HL-60 (cell line): ENCODE data around the gene DOK1.

Experiments
- DNase-seq, 2 experiments: peaks; one replicate each; pipeline ENCODE4 v3.0.0-alpha.2; 2010 to 2020; ENCODE audit warnings: low read depth in 1 of 2, low spot score in 1 of 2
- H3K27ac ChIP-seq: fragments of 250-450 bp; sonication (Bioruptor Pico); replicated peaks from 2 replicates; pipeline ENCODE4 v1.5.1; 2020; ENCODE audit warnings: mild to moderate bottlenecking, moderate library complexity
- H3K27me3 ChIP-seq: fragments of 250-450 bp; sonication (Bioruptor Pico); 2 replicates; pipeline ENCODE4 v1.5.1; 2021; ENCODE audit warnings: mild to moderate bottlenecking, moderate library complexity; ENCODE audit not compliant: insufficient read depth, poor library complexity, severe bottlenecking
- H3K4me3 ChIP-seq: replicated peaks from 2 replicates; pipeline ENCODE4 v1.5.1; 2011; ENCODE audit warnings: mild to moderate bottlenecking, control low read depth, low read length; ENCODE audit not compliant: insufficient read depth
- CTCF ChIP-seq: IDR thresholded peaks from one replicate; pipeline ENCODE4 v1.5.1; 2011; ENCODE audit warnings: low read length, control low read depth, inconsistent platforms; ENCODE audit not compliant: insufficient read depth
- GABPA ChIP-seq: IDR thresholded peaks from 2 replicates; pipeline ENCODE4 v1.6.1; 2012; ENCODE audit warnings: low read depth
- POLR2AphosphoS5 ChIP-seq: IDR thresholded peaks from 2 replicates; pipeline ENCODE4 v1.6.1; 2012; ENCODE audit warnings: low read depth
- REST ChIP-seq: IDR thresholded peaks from 2 replicates; pipeline ENCODE4 v1.6.1; 2012; ENCODE audit warnings: low read depth; ENCODE audit not compliant: insufficient replicate concordance
- SPI1 ChIP-seq: IDR thresholded peaks from 2 replicates; pipeline ENCODE4 v1.6.1; 2012; ENCODE audit warnings: low read depth, mild to moderate bottlenecking, borderline replicate concordance

Gene DOK1

GRCh38 chr2:74587664-74588277 is 33.3 kb downstream of the DOK1 start:
- Histone ChIP-seq H3K27ac (0 out of 2 replicates have a peak overlapping the region, but pooled peaks have one; percentile 15), H3K4me3 (no peak overlapping the region), H3K27me3 (no peaks in the 10 kb centered on the region)
- TF ChIP-seq CTCF, result peak; percentile 57
- TF ChIP-seq SPI1, result no peak
- peak in 1 of 2 experiments; percentile 81 for DNase-seq

GRCh38 chr2:74588664-74589063 is 34.1 kb downstream of the DOK1 start:
- no peak overlapping the region for H3K4me3 ChIP-seq
- no peaks in the 10 kb centered on the region for H3K27me3 ChIP-seq
- no peak for DNase-seq
- H3K27ac ChIP-seq, result no peak overlapping the region
- TF ChIP-seq GABPA (no peak), CTCF (no peak), SPI1 (no peak), REST (no peak), POLR2AphosphoS5 (no peak)

- no peak overlapping the region for H3K4me3 ChIP-seq
- H3K27ac ChIP-seq, result no peak overlapping the region
- TF ChIP-seq CTCF, result no peak
- TF ChIP-seq POLR2AphosphoS5, result no peak
- TF ChIP-seq GABPA, result no peak
- TF ChIP-seq SPI1, result no peak
- DNase-seq, result no peak
- H3K27me3 ChIP-seq, result peaks cover 3% of the 10 kb centered on the region
These were observed 39.6 kb downstream of the DOK1 start for GRCh38 chr2:74593826-74594772.

DNA sequence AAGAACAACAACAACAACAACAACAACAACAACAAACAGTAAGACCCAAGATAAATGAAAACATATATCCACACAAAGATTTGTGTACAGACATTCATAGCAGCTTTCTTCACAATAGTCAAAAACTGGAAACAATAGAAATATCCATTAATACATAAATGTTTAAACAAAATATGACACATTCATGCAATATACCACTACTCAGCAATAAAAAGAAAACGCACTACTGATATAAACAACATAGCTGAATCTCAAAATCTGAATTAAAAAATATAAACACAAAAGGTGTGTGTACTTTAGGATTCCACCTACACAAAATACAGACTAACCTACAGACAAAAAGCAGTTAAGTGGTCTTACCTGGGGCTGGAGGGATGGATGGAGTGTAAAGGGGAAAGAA is 42.1 kb downstream of the DOK1 start:
- H3K4me3 ChIP-seq, result no peak overlapping the region
- peaks cover 3% of the 10 kb centered on the region for H3K27me3 ChIP-seq
- no peak for TF ChIP-seq REST
- TF ChIP-seq POLR2AphosphoS5, result no peak
- TF ChIP-seq GABPA, result no peak
- no peak for TF ChIP-seq CTCF
- no peak for TF ChIP-seq SPI1
- no peak for DNase-seq
- no peak overlapping the region for H3K27ac ChIP-seq
